SJCRH30 (cell line): ENCODE results near the gene PDE7B. TPM values are rescaled to one million over a fixed set of nuclear protein-coding genes. Genes with fewer than 3 reads are reported as not detected.
A peak's percentile ranks its signal among the peaks of the same experiment; 100 is the strongest.
"Not testable (repeated sequence)": the region's sequence is repeated elsewhere in the genome, so short reads cannot be mapped to it uniquely, and the experiment has no call there.

Experiments
- DNase-seq, 2 experiments: peaks; one replicate each; pipeline ENCODE4 v3.0.0-alpha.2; 2015 to 2020
- H3K27ac ChIP-seq: fragments of 250-450 bp; sonication (Bioruptor Pico); 2 replicates; pipeline ENCODE4 v1.5.1; 2020; ENCODE audit warnings: mild to moderate bottlenecking, moderate library complexity
- H3K27me3 ChIP-seq: fragments of 250-450 bp; sonication (Bioruptor Pico); 2 replicates; pipeline ENCODE4 v1.5.1; 2020; ENCODE audit warnings: mild to moderate bottlenecking, moderate library complexity
- H3K36me3 ChIP-seq: fragments of 250-450 bp; sonication (Bioruptor Pico); 2 replicates; pipeline ENCODE4 v1.5.1; 2020; ENCODE audit warnings: mild to moderate bottlenecking, moderate library complexity
- H3K4me1 ChIP-seq: fragments of 250-450 bp; sonication (Bioruptor Pico); 2 replicates; pipeline ENCODE4 v1.5.1; 2020; ENCODE audit warnings: mild to moderate bottlenecking, moderate library complexity
- H3K4me3 ChIP-seq: fragments of 250-450 bp; sonication (Bioruptor Pico); 2 replicates; pipeline ENCODE4 v1.5.1; 2020; ENCODE audit warnings: mild to moderate bottlenecking, moderate library complexity
- H3K9me3 ChIP-seq: fragments of 250-450 bp; sonication (Bioruptor Pico); replicated peaks from 2 replicates; pipeline ENCODE4 v1.5.1; 2020; ENCODE audit warnings: mild to moderate bottlenecking, moderate library complexity
- total RNA-seq: library from RNA; depleted of rRNA; stranded (reverse); fragments of >200 nt; shearing (Covaris generic); gene quantifications from 2 replicates; pipeline ENCODE4 v1.2.3, GENCODE V29; 2014

The PDE7B gene
- total RNA-seq, 1 experiment from 2014 or later: 0.20 TPM

DNA sequence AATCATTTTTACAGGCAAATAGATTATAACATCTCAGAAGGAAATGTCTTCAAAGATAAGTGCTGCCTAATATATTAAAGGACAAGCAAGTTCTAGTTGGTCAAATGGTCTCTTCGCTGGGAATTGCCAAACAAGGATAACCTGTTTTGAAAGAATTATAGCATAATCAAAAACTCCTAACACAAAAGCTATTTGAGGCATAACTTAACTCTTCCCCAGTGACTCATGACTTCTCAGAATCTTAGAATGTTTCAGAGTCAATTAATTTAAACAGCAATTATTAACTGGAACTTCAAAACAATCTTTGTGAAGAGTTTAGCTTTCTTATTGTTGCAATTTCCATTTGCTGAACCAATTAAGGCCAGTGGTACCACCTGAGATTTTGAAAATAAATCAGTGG lies 272.0 kb downstream of the PDE7B start:
- Histone ChIP-seq H3K27me3 (no peaks in the 10 kb centered on the region), H3K36me3 (no peaks in the 10 kb centered on the region), H3K4me3 (no peak overlapping the region), H3K27ac (no peak overlapping the region), H3K4me1 (no peaks in the 10 kb centered on the region), H3K9me3 (no peaks in the 10 kb centered on the region)
- DNase-seq: no peak

DNA sequence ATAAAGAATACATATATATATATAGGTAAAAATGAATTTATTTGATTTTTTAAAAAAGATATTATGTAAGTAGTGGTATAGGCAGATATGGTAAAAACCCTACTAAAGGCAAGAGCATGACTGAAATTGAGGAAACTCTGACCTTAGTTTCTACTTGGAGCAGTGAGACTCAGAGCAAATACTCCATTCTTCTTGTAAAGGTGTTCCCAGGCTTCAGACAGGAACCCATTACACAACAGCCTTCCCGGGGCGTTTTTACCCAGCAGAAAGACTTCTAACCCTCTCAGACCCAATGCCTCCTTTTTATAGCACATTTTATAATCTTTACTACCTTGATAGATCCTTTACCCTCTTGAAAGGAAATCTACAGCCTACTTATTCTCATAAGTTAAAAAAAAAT lies 274.1 kb downstream of the PDE7B start:
- DNase-seq: no peak
- no peaks in the 10 kb centered on the region for H3K9me3 ChIP-seq
- no peak overlapping the region for H3K27ac ChIP-seq
- H3K4me3 ChIP-seq: no peak overlapping the region
- H3K4me1 ChIP-seq: no peaks in the 10 kb centered on the region
- no peaks in the 10 kb centered on the region for H3K27me3 ChIP-seq
- H3K36me3 ChIP-seq: no peaks in the 10 kb centered on the region

DNA sequence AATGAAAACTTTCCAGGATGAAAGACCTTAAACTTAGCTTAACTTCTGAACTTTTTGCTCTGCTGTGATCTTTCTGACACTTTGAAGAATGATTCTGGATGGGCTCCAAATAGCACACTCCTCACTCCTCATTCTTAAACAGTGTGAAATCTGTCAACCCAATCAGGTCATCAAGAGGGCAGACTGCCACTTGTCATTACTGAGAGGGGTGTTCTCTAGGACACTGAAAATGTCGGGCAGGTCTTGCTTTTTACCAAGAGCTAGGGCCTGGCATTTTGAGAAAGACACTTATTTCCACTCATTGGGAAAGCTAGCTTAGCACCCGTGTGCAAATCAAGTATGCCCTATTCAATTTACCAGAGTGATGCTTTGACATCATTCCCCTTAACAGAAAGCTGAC lies 276.4 kb downstream of the PDE7B start:
- Histone ChIP-seq H3K4me1 (no peaks in the 10 kb centered on the region), H3K27me3 (no peaks in the 10 kb centered on the region), H3K9me3 (no peaks in the 10 kb centered on the region), H3K36me3 (no peaks in the 10 kb centered on the region), H3K27ac (no peak overlapping the region), H3K4me3 (no peak overlapping the region)
- DNase-seq: no peak

DNA sequence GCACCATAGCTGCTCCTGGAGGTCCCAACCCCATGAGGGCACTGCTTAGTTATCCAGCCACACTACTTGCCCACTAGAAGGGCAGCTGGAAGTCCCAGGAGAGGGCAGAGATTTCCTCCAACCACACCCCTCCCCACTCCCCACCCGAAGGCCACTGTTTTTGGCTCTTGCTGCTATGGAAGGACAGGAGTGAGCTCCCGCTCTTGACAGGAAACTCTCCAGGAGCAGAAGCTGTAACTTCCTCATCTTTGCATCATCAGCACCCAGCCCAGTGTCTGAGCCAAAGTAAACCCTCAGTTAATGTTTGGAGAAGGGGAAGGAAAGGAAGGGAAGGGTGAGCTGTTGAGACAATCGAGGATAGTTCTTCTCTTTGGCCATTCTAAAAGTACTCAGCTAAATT lies 277.9 kb downstream of the PDE7B start:
- no peak overlapping the region for H3K27ac ChIP-seq
- no peaks in the 10 kb centered on the region for H3K36me3 ChIP-seq
- no peak for DNase-seq
- H3K9me3 ChIP-seq: no peaks in the 10 kb centered on the region
- no peaks in the 10 kb centered on the region for H3K27me3 ChIP-seq
- no peak overlapping the region for H3K4me3 ChIP-seq
- no peaks in the 10 kb centered on the region for H3K4me1 ChIP-seq

DNA sequence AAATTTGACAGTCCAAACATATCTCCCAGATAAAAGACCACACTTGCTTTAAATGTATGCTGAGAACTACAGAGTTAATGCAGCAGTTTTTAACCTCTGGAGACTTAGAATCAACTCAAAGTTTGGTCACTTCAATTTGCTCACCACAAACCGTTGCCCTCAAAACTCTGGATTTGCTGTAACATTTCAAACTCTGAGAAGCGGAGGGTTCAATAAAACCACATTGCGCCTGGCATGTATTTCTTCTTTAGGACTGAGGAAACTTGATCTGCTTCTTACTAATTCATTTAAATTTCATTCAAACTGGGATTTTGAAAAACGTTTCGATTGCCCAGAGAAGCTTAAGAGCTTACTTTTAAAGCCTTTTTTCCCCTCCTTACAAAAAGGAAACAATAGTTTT lies 282.8 kb downstream of the PDE7B start:
- Histone ChIP-seq H3K27ac (no peak overlapping the region), H3K27me3 (no peaks in the 10 kb centered on the region), H3K36me3 (no peaks in the 10 kb centered on the region), H3K9me3 (no peaks in the 10 kb centered on the region), H3K4me1 (no peaks in the 10 kb centered on the region), H3K4me3 (no peak overlapping the region)
- DNase-seq: no peak

DNA sequence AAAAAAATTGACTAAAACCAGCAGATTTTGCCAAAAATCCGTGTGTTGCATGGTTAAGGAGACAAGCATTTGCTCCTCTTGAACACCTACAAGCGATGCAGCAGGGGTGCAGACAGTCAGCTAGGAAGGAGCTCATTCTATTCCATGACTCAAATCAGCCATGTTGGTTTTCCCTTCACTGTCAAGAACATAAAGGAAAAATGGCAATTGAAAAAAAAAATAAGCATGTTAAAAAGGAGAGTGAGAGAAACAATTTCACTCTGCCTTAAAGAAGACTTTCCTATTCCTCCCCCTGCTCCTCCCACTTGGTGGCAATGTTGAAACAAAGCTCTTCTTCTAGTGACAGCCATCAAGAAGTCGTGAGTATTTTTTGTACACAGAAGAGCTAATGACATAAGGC lies 283.2 kb downstream of the PDE7B start:
- DNase-seq: no peak
- no peaks in the 10 kb centered on the region for H3K4me1 ChIP-seq
- no peaks in the 10 kb centered on the region for H3K36me3 ChIP-seq
- H3K4me3 ChIP-seq: no peak overlapping the region
- H3K27ac ChIP-seq: no peak overlapping the region
- no peaks in the 10 kb centered on the region for H3K9me3 ChIP-seq
- no peaks in the 10 kb centered on the region for H3K27me3 ChIP-seq

DNA sequence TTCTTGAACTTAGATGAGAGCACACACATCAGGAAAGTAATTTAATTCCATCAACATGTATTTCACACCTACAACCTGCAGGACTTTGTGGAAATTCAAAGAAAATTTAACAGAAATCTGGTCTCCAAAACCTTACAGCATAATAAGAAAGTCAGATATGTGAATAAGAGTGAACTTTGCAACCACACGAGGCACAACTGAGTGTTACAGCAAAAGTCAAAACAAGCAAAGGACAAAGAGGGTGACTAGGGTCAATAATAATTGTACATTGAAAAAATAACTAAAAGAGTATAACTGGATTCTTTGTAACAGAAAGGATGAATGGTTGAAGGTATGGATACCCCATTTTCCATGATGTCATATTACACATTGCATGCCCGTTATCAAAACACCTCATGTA lies 284.8 kb downstream of the PDE7B start:
- H3K9me3 ChIP-seq: no peaks in the 10 kb centered on the region
- no peaks in the 10 kb centered on the region for H3K27me3 ChIP-seq
- DNase-seq: no peak
- H3K36me3 ChIP-seq: no peaks in the 10 kb centered on the region
- H3K27ac ChIP-seq: no peak overlapping the region
- H3K4me3 ChIP-seq: no peak overlapping the region
- H3K4me1 ChIP-seq: no peaks in the 10 kb centered on the region

DNA sequence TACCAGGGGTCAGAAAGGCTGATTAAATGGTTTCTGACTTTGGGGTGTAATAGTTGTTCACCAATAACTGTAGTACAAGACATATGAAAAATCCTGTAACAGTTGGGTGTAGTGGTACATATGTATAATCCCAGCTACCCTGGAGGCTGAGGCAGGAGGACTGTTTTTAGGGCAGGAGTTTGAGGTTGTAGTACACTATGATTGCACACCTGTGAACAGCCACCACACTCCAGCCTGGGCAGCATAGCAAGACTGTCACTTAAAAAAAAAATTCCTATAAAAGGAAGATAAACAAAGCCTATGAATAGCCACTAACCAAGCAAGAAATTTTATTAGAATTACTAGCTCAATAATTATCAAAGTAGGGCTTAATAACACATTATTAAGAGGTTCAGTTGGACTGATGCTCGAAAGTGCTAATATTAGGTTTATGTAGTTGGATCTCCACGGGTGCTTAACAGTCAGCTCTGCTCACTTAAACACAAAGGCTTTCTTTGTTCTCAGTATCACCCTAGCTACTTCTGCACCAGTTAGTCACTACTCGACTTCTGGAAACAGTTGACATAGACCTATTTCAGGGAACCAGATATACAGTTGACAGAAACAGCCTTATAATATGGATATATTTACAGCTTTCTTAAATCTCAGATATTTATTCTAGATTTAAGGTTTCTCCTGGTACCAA lies 285.6 kb downstream of the PDE7B start:
- no peak overlapping the region for H3K4me3 ChIP-seq
- peak in 1 of 2 experiments; percentile 4 for DNase-seq
- no peaks in the 10 kb centered on the region for H3K36me3 ChIP-seq
- H3K9me3 ChIP-seq: no peaks in the 10 kb centered on the region
- H3K27ac ChIP-seq: no peak overlapping the region
- no peaks in the 10 kb centered on the region for H3K27me3 ChIP-seq
- H3K4me1 ChIP-seq: no peaks in the 10 kb centered on the region

DNA sequence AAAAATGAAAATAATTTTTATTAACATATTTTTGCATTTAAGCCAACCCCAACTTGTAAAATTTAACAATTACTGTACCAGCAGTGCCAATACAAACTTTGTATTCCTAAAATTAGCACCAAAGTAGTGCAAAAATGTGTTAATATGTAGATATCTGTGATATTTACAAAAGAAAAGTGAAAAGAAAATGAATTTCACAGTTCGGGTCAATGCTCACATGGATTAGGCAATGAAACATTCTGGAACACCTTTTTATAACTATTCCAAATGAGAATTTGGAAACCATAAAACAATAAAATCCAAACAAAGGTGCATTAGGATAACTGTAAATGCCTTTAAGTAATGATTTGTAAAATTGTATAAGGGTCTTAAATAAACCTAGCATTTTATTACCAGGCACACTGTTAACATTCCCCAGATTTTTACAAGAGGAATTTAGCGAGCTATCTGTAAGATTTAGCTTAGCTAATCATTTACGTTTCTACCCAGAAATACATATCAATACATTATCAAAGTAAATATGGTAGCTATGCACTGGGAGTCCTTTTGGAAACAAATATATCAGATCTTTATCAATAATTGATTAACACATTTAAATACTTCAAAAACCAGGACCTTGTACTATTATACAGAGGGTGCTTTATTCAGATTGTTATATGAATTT lies 286.4 kb downstream of the PDE7B start:
- DNase-seq: no peak
- Histone ChIP-seq H3K27ac (no peak overlapping the region), H3K27me3 (no peaks in the 10 kb centered on the region), H3K4me3 (no peak overlapping the region), H3K4me1 (no peaks in the 10 kb centered on the region), H3K36me3 (no peaks in the 10 kb centered on the region), H3K9me3 (no peaks in the 10 kb centered on the region)

DNA sequence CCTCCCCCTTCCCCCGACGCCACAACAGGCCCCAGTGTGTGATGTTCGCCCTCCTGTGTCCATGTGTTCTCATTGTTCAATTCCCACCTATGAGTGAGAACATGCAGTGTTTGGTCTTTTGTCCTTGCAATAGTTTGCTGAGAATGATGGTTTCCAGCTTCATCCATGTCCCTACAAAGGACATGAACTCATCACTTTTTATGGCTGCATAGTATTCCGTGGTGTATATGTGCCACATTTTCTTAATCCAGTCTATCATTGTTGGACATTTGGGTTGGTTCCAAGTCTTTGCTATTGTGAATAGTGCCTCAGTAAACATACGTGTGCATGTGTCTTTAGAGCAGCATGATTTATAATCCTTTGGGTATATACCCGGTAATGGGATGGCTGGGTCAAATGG lies 287.6 kb downstream of the PDE7B start:
- H3K9me3 ChIP-seq, DNase-seq: not testable (repeated sequence)

DNA sequence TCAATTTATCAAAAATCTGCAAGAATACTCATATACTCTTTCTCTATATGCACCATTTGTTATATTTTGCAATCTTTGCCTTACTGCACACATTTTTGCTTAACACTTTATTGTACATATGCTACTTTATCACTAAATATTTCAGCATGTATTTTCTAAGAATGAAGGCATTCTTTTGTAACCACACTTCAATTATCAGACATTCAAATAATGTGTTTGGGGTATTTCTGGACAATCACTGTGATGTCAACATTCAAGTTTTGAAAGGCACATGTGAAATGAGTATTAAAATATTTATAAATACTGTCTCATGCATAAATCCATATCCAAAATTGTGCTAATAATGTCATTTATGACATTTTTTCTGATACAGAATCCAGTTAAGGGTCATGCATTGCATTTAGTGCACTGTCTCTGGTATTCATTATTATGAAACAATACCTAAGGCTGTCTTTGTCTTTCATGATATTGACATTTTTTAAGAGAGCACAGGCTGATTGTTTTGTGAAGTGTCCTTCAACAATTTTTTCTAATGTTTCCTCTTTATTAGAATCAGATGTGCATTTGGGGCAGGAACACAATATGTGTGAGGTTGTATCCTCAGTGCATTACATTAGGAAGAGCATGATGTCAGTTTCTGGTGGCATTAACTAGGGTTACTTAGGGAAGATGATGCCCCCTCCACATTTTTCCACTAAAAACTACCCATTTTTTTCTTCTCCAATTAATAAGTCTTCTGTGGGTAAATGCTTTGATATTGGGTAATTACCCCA lies 292.9 kb downstream of the PDE7B start:
- Histone ChIP-seq H3K9me3 (no peaks in the 10 kb centered on the region), H3K27me3 (no peaks in the 10 kb centered on the region), H3K4me3 (no peak overlapping the region), H3K27ac (no peak overlapping the region), H3K4me1 (no peaks in the 10 kb centered on the region), H3K36me3 (no peaks in the 10 kb centered on the region)
- no peak for DNase-seq

More for the DNA sequence above, 287.6 kb downstream of the PDE7B start:
- H3K4me3 ChIP-seq, H3K27me3 ChIP-seq, H3K4me1 ChIP-seq, H3K27ac ChIP-seq, H3K36me3 ChIP-seq: not testable (repeated sequence)

DNA sequence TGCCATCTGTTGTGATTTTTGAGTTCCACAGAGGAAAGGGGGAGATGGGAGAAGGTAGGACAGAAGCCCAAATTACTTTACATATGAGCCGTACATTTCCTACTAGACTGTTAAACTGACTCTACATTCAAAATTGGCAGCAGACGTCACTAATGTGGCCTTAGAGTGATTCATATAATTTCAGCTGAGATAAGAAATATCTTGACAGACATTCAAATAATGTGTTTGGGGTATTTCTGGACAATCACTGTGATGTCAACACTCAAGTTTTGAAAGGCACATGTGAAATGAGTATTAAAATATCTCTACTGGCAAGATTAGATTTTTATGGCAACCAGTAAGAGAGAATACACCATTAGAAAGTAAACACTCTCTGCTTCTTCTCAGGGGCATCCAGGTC lies 294.6 kb downstream of the PDE7B start:
- Histone ChIP-seq H3K27ac (no peak overlapping the region), H3K36me3 (no peaks in the 10 kb centered on the region), H3K9me3 (no peaks in the 10 kb centered on the region), H3K27me3 (no peaks in the 10 kb centered on the region), H3K4me1 (no peaks in the 10 kb centered on the region), H3K4me3 (no peak overlapping the region)
- DNase-seq: no peak

DNA sequence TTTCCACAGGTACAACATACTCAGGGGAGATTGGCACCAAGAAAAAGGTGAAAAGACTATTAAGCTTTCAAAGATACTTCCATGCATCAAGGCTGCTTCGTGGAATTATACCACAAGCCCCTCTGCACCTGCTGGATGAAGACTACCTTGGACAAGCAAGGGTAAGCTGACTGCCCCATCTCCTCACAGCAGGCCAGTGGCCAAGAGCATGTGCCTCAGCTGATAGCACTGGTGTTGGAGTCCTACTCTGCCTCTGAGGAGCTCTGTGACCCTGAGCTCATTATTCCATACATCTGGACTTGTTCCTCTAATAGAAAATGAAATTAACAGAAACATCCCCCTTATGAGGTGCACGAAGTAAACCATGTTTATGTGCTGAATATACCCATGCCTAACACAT lies 295.8 kb downstream of the PDE7B start:
- Histone ChIP-seq H3K9me3 (no peaks in the 10 kb centered on the region), H3K36me3 (no peaks in the 10 kb centered on the region), H3K27me3 (no peaks in the 10 kb centered on the region), H3K4me3 (no peak overlapping the region), H3K4me1 (no peaks in the 10 kb centered on the region), H3K27ac (no peak overlapping the region)
- no peak for DNase-seq

DNA sequence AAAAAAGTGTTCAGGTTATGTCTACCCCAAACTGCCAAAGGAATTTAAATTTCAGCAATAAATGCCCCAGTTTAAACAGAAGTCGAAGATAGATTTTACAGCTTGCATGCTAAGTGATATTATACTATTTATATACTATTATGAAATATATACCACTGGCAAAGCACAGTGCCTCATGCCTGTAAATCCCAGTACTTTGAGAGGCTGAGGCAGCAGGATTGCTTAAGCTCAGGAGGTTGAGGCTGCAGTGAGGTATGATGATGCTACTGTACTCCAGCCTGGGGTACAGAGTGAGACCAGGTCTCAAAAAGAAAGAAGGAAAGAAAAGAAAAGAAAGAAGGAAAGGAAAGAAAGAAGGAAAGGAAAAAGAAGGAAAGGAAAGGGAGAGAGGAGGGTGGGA lies 296.6 kb downstream of the PDE7B start:
- Histone ChIP-seq H3K9me3 (no peaks in the 10 kb centered on the region), H3K27ac (no peak overlapping the region), H3K4me1 (no peaks in the 10 kb centered on the region), H3K36me3 (no peaks in the 10 kb centered on the region), H3K27me3 (no peaks in the 10 kb centered on the region), H3K4me3 (no peak overlapping the region)
- DNase-seq: no peak

DNA sequence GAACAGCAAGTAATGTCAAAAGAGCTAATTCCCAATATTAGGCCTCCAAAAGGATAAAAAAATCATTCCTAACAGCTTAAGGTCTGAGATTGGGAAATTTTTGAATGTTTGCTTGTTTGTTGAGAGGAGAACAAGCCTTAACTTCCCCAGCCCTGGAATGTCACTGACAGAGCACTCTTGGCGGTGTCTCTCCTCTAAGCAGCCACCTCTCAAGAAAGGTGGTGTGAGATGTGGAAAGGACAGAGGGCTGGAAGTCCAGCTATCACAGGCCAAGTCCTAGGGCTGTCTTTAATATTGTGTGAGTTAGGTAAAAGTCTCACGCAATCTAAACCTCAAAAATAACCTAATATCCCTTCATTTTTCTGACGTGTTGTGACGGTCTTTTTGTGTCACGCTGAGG lies 297.0 kb downstream of the PDE7B start:
- H3K4me1 ChIP-seq: no peaks in the 10 kb centered on the region
- H3K9me3 ChIP-seq: no peaks in the 10 kb centered on the region
- H3K4me3 ChIP-seq: no peak overlapping the region
- no peak for DNase-seq
- H3K27ac ChIP-seq: no peak overlapping the region
- no peaks in the 10 kb centered on the region for H3K27me3 ChIP-seq
- no peaks in the 10 kb centered on the region for H3K36me3 ChIP-seq
